ENCODE data around the gene RERE.

GRCh38 chr1:8384577-8384976 is 432.9 kb downstream of the RERE start:
- TF ChIP-seq EZH2 (IDR thresholded peaks at IDR 0.05) = no peak
- TF ChIP-seq CTCF (IDR thresholded peaks at IDR 0.05 in 2 of 3, conservative IDR thresholded peaks at IDR 0.05 in 1 of 3; ENCODE audit: borderline replicate concordance in 1 of 3, insufficient read depth in 1 of 3, low read depth in 2 of 3, low read length in 2 of 3) = no peak
- no peak for TF ChIP-seq REST (IDR thresholded peaks at IDR 0.05; ENCODE audit: low read depth)
- no peak for TF ChIP-seq ZNF274 (IDR thresholded peaks at IDR 0.05; ENCODE audit: low read depth, low read length)
- TF ChIP-seq ELF1 (IDR thresholded peaks at IDR 0.05; ENCODE audit: borderline replicate concordance, low read depth) = no peak
- TF ChIP-seq RAD21 (IDR thresholded peaks at IDR 0.05; ENCODE audit: low read depth) = no peak
- no peak for TF ChIP-seq MAX (IDR thresholded peaks at IDR 0.05)
- no peak for TF ChIP-seq JUND (IDR thresholded peaks at IDR 0.05)
- TF ChIP-seq CEBPB (IDR thresholded peaks at IDR 0.05; ENCODE audit: low read depth) = no peak
- no peak for TF ChIP-seq YY1 (IDR thresholded peaks at IDR 0.05; ENCODE audit: extremely low read depth, insufficient replicate concordance, low read depth, low read length)
- no peak for TF ChIP-seq EZH2phosphoT487 (IDR thresholded peaks at IDR 0.05; ENCODE audit: borderline replicate concordance)
- TF ChIP-seq POLR2A (IDR thresholded peaks at IDR 0.05; ENCODE audit: borderline replicate concordance, extremely low read depth, insufficient read depth, insufficient read length) = no peak
- TF ChIP-seq, protein P1, sequence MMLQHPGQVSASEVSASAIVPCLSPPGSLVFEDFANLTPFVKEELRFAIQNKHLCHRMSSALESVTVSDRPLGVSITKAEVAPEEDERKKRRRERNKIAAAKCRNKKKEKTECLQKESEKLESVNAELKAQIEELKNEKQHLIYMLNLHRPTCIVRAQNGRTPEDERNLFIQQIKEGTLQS (IDR thresholded peaks at IDR 0.05) = no peak
- no peak for TF ChIP-seq EGR1 (IDR thresholded peaks at IDR 0.05; ENCODE audit: low read depth)
